Stimulated activated CD8-positive, alpha-beta memory T cell treated with anti-CD3 and anti-CD28 coated beads, Interleukin-7, amount 100 ng/mL, for 48 hours (primary cell): Measurements from ENCODE around the gene TCHP.
"Not testable (repeated sequence)": the region's sequence is repeated elsewhere in the genome, so short reads cannot be mapped to it uniquely, and the experiment has no call there.

ENCODE experiments used
- DNase-seq, 2 donors: peaks; one replicate each; pipeline ENCODE4 v3.0.0-alpha.2; 2020; ENCODE audit warnings: low read depth in 1 of 2; ENCODE audit errors: extremely low read depth in 1 of 2

Gene TCHP

DNA sequence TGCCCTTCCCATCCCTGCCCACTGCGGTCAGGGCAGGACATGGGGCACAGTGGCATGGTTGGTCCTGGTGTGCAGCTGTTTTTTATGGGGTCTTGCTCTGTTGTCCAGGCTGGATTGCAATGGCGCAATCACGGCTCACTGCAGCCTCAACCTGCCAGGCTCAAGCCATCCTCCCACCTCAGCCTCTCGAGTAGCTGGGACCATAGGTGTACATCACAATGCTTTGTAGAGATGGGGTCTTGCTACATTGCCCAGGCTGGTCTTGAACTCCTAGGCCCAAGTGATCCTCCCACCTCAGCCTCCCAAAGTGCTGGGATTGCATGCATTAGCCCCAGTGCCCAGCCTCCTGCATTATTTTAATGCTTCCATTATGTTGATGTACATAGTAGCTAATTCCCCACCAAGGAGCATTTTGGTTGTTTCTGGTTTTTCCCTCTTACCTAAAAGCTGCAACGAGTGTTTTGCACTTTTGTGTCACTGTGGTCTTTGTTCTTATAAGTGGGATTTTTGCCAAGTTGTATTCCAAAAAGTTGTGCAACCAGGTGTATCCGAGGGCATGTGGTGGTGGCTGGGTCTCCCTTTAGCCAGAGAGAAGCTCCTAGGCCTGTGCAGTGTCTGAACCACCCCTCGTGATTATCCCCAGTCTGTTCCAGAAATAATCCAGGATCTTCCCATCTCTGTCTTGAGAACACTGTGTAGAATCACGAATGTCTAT lies 10.3 kb downstream of the TCHP start:
- DNase-seq, result no peak

DNA sequence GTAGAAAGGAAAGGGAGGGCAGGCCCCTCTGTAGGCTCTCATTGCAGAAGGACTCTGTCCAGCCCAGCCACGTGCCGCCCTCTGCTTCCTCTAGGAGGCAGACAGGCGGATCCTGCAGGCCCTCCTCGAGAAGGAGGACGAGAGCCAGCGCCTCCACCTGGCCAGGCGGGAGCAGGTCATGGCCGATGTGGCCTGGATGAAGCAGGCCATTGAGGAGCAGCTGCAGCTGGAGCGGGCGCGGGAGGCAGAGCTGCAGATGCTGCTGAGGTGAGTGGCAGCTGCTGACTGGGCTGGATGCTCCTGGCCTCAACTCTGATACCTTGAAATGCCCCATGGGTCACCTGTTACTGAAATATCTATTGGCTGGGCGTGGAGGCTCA lies 10.9 kb downstream of the TCHP start:
- DNase-seq, result peak in 1 of 2 donors; percentile 17

- DNase-seq, result no peak
Measured at GRCh38 chr12:109912855-109913321, 12.8 kb downstream of the TCHP start.

GRCh38 chr12:109914461-109914860 lies 14.4 kb downstream of the TCHP start:
- no peak for DNase-seq

DNA sequence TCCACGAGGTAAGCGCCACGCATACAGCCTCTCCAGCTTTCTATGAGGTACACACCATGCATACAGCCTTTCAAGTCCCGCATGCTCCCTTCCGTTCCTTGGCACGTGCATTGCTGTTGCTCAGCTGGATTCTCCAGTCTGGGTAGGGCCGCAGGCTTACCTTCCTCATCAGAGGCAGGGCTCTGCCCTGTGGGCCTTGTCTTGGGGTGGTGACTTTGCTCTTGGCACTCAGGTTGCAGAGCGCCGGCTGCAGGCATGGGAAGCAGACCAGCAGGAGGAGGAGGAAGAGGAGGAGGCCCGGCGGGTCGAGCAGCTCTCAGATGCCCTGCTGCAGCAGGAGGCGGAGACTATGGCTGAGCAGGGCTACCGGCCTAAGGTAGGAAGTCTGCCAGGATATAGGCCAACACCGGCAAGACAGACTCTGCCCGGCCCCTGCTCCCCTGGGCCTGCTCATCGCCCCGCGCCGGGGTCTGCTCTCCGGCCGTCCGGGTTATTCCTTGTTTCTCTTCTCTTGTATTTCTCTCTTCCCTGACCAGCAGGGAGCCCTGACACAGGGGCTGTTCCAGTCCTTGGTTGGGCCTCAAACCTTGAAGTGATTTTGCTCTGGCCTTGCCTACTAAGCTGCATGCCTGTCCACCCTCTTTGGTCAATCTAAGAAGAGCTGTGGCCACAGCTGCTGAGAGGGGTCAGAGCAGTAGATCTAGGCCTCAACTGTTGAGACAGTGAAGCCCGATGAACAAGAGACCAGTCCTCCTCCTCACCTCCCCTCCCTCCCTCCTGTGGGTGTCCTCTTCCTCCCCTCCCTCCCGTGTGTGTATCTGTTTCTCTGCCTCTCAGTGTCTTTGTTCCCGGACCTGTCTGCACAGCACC lies 15.3 kb downstream of the TCHP start:
- DNase-seq, result no peak

DNA sequence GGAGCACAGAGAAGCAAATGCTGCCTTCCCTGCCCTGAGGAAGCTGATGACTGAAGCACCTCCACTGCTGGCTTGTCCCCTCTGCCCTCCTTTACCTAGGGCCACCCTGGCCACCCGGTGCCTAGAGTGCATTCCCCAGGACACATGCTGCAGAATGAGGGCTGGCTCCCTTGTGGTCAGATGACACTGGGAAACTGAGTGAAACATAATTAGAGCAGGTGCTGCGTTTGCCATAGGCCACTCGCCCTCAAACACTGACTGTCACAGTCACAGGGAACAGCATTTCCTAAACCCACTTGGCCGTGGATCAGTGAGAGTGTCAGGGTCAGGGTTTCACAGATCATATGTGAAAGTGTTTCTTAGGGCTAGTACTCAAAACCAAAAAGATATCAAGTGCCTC lies 16.0 kb downstream of the TCHP start:
- no peak for DNase-seq

- DNase-seq, result no peak
Measured at GRCh38 chr12:109919456-109919855, 19.4 kb downstream of the TCHP start.

GRCh38 chr12:109920261-109920780 lies 20.2 kb downstream of the TCHP start:
- DNase-seq, result no peak

GRCh38 chr12:109921982-109922381 lies 21.9 kb downstream of the TCHP start:
- DNase-seq, result no peak

DNA sequence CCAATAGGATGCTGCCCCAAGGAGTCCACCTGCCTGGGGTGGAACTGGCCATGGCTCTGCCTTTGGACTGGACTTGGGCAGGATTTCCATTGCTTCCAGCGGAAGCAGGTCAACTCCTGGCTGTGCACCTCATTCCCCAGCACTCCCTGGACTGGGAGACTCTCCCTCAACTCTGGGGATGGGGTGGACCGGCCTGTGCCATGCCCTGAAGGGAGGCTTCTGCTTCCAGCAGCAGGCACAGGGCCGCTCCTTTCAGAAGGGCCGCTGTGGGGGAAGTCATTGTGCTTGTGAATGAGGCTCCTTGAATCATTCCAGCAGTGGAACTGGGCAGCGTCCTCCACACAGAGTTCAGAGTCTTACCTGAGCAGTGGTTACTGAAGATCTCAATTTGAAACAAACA lies 23.0 kb downstream of the TCHP start:
- no peak for DNase-seq

DNA sequence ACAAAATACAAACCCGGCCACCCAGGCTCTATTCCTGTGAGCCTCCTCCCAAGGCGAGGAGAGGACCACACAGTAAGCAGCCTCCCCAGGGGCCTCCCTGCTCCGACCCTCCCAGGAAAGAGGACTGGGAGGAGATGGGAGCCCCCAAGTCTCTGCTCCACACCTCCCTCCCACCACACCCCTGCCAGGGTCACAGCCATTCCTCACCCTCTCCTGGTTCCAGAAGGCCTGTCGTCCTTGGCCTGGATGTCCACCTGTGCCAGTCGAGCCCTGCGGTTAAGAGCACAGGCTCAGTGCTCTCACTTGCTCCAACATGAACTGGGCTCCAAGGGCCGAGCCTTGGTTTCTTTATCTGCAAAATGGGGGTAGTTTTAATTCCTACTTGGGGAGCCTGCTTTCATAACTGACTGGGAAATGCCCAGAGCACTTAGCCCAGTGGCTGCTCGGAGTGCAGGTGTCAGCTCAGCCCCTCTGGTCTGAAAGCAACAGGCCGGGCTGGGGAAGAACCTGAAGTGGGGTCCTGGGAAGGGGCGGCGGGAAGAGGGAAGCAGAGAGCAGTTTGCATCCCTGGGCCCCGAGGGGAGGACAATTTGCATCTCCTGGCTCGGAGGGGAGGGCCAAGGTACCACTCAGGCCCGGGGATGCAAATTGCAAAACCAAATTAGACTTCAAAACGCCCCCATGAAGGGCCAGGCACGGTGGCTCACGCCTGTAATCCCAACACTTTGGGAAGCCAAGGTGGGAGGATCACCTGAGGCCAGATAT lies 23.6 kb downstream of the TCHP start:
- no peak for DNase-seq

GRCh38 chr12:109925185-109925840 lies 25.2 kb downstream of the TCHP start:
- DNase-seq, result no peak

- DNase-seq, result no peak
Measured at GRCh38 chr12:109926016-109926415, 25.9 kb downstream of the TCHP start.

DNA sequence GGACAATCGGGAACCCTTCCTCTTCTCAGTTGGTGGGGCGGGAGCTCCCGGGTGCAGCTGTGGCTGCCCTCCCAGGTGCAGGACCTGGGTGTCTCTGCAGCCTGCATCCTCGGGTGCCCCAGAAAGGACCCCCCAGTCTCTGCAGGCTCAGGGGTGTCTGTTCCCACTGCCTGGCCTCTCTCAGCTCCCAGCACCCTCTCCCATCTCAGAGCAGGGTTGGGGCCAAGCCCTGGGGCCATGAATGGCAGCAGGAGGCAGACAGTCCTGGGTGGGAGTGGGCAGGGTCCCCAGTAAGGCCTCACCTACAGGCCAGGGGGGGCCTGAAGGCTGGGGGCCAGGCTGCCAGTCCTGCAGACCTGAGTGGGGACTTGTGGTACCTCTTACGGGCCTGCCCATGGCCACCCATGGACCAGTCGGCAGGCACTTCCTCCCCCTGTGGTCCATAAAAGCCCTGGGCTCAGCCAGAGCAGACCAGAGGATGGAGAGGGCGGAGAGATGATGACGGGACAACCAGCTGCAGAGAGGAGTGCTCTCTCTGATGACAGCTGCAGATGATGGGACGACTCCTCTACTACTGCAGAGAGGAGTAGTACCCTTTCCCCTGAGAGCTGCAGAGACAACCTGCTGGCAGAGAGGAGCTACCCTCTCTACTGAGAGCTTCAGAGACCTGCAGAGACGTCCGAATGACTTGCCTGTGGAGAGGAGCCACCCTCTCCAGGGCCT lies 26.6 kb downstream of the TCHP start:
- DNase-seq, result no peak

DNA sequence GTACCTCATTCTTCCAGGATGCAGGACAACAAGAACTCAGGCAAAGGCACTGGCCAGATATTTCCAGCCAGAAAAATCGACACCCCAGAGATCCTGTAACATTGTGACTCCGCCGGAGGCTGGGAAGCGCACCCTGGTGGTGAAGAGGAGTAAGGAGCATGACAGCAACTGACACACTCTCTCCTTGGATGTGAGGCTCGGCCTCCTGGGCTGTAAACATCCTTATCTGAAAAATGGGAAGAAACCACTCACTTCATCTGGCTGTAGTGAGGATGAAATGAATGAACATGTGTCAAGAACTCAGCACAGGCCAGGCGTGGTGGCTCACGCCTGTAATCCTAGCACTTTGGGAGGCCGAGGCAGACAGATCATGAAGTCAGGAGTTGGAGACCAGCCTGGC lies 27.5 kb downstream of the TCHP start:
- DNase-seq, result no peak

DNA sequence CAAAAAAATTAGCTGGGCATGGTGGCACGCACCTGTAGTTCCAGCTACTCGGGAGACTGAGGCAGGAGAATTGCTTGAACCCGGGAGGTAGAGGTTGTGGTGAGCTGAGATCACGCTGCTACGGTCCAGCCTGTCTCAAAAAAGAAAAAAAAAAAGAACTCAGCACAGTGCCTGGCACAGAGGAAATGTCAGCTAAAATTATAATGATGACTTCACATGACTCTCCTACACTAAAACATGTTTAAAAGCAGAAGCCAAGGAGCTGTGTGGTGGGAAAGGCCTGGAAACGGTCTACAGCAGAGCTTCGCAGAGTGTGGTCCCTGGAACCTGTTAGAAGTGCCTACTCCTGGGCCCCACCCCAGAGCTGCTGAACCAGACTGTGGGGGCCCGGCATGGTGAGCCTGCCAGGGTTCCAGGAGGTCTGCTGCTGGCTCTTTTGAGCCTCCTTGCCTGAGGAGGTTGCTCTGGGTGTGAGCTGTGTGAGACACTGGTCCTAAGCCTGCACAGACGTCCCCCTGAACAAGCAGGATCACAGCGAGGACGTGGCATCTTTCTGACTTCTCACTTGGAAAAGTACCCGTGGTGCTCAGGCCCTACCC lies 28.1 kb downstream of the TCHP start:
- no peak for DNase-seq

DNA sequence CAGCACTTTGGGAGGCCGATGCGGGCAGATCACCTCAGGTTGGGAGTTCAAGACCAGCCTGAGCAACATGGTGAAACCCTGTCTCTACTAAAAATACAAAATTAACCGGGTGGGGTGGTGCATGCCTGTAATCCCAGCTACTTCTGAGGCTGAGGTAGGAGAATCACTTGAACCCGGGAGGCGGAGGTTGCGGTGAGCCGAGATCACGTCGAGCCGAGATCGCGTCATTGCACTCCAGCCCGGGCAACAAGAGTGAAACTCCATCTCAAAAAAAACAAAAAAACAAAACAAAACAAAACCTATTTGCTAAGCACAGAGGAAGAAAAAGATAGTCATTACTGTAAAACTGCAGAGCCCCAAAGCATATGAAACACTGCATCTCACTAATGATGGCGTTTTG lies 29.3 kb downstream of the TCHP start:
- DNase-seq, result not testable (repeated sequence)

DNA sequence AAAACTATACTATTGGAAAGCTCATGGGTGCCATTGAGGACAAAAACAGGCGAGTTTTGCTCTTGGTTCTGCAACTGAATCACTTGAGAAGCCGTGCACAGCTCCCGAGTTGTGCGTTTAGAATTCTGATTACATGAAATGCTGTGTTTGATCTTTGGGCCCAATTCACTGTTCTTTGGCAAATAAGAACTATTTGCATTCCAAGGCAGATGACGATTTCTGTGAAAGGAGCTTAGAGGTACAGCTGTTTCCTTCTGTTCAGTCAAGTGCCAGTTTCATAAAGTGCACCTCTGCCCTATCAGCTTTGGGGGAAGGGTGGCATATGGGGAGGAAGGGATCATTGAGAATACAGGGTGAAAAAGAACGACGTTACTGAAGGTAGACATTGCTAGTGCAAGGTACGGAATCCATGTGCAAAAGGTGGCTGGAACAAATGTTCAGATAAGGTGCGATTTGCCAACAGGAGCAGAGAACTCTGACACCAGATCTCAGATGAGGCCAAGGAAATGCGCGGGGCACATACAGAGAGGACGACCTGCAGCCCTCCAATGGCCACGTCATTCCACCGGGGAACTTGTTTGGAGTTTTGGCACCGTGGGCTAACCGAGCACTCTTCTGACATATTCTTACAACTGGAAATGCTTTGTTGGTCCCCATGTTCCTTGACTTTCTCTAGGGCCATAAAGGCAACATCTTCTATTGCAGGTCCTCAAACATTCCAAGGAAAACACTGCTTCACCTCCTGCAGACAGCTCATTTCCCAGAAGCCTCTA lies 30.1 kb downstream of the TCHP start:
- DNase-seq, result no peak

- no peak for DNase-seq
Measured at GRCh38 chr12:109931143-109931542, 31.1 kb downstream of the TCHP start.
